HUES48 (cell line): ENCODE measurements around the gene ARAP1.

Experiments
- H3K27ac ChIP-seq: one replicate; pipeline ENCODE4 v1.7.0; 2013; ENCODE audit warnings: low read depth, low read length, inconsistent platforms
- H3K27me3 ChIP-seq: 2 replicates; pipeline ENCODE4 v1.6.1; 2013; ENCODE audit warnings: mild to moderate bottlenecking, low read length; ENCODE audit not compliant: control insufficient read depth, insufficient read depth
- H3K36me3 ChIP-seq: 2 replicates; pipeline ENCODE4 v1.6.1; 2013; ENCODE audit warnings: low read length; ENCODE audit not compliant: control insufficient read depth, insufficient read depth
- H3K4me1 ChIP-seq: 2 replicates; pipeline ENCODE4 v1.6.1; 2013; ENCODE audit warnings: mild to moderate bottlenecking, low read length; ENCODE audit not compliant: control insufficient read depth, insufficient read depth
- H3K4me3 ChIP-seq: 2 replicates; pipeline ENCODE4 v1.5.1; 2013; ENCODE audit warnings: mild to moderate bottlenecking, low read depth, low read length
- H3K9ac ChIP-seq: 2 replicates; pipeline ENCODE4 v1.6.1; 2013; ENCODE audit warnings: mild to moderate bottlenecking, low read depth, low read length, moderate library complexity
- H3K9me3 ChIP-seq: 2 replicates; pipeline ENCODE4 v1.6.1; 2013; ENCODE audit warnings: low read length; ENCODE audit not compliant: control insufficient read depth, insufficient read depth

The ARAP1 gene

DNA sequence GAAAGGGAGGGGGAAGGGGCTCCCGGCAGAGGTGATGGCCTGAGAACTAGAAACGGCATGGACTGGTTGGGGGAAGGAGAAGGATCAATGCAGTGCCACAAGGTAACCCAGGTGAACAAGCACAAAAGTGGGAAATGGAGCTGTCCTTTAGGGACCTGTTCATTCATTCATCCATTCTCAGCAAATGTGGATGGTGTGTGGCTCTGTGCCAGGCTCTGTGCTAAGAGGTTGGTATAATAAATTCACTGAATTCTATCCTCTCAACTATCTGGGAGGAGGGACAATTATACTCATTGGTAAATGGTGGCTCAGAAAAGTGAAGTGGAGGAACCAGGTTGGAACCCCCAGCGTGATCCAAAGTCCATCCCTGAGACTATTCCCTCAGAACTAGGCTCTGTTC, 18.6 kb upstream of the ARAP1 start:
- Histone ChIP-seq H3K9ac (no peak overlapping the region), H3K36me3 (no peaks in the 10 kb centered on the region), H3K9me3 (no peaks in the 10 kb centered on the region), H3K27ac (no peak overlapping the region), H3K27me3 (no peaks in the 10 kb centered on the region), H3K4me3 (no peak overlapping the region), H3K4me1 (peaks cover 16% of the 10 kb centered on the region)

DNA sequence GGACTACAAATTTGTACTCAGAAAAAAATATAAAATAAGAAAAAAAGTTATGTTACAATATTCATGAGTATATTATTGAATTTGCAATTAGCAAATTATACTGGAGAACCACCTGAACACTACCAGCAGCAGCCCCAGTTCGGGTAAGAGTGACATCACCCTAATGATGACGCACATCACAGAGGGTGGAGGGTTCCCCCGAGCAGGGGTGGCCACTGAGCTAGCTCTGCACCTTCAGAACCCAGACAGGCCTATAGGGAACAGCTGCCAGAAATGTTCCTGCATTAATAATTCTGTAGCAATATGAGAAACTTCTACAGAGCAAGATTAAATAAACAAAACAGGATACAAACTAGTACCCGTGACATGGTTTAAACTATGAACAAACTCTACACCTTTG, 17.5 kb upstream of the ARAP1 start:
- Histone ChIP-seq H3K9me3 (no peaks in the 10 kb centered on the region), H3K9ac (no peak overlapping the region), H3K4me3 (no peak overlapping the region), H3K36me3 (no peaks in the 10 kb centered on the region), H3K4me1 (peaks cover 16% of the 10 kb centered on the region), H3K27me3 (no peaks in the 10 kb centered on the region), H3K27ac (no peak overlapping the region)

DNA sequence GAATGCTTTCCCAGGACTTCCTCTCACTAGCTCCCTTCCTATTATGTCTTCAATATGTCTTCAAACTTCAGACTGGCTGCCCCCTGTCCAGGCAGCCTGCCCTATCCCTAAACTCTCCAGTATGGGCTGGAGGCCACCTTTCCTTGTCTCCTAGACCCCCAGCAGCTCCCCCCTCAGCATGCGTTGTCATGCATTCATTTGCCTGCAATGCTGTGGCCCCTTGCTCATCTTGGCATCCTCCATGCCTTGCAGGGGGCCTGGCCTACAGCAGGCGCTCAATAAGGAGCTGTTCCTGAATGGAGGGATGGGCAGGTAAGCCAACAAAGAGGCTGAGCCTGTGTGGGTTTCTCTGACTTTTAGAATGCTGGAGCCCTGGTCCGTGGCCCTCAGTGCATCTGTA, 16.4 kb upstream of the ARAP1 start:
- Histone ChIP-seq H3K4me3 (no peak overlapping the region), H3K36me3 (no peaks in the 10 kb centered on the region), H3K27ac (no peak overlapping the region), H3K4me1 (peaks cover 16% of the 10 kb centered on the region), H3K27me3 (no peaks in the 10 kb centered on the region), H3K9ac (no peak overlapping the region), H3K9me3 (no peaks in the 10 kb centered on the region)

DNA sequence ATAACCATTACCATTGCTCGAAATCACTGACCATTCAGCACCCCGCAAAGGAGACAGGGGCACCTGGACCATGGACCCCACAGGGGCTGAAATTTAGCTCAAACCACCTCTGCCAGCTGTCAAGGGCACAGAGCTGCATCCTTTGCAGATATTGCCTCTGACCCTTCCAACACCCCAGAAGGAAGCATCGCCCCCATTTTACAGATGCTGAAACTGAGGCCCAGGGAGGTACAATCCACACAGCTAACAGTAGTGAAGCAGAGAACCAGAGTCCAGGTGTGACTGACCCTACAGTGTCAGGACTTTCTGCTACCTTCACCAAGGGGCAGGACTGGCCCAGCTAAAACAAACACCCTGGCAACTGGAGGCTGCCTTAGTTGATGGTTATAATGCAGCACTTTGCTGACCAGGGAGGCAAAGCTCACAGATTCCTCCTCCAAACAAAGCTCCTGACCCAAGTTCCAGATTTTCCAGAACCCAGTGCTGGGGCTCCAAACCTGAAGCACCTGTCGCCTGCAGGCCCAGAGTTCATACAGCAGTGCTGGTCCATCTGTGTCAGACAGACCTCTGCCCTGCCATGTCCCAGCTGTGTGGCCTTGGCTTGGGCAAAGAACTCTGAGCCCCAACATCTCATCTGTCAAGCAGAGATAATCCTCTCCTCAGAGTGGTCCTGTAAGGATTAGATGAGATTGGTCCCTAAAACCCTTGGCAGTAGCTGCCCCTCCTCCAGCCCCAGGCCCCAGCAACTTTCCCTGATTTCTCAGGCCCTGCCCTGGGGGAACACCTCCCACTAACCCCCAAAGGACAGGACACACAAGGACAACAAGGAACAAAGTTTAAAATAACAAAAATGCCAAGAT, 15.2 kb upstream of the ARAP1 start:
- Histone ChIP-seq H3K4me1 (peaks cover 16% of the 10 kb centered on the region), H3K27ac (no peak overlapping the region), H3K4me3 (no peak overlapping the region), H3K27me3 (no peaks in the 10 kb centered on the region), H3K9ac (no peak overlapping the region), H3K9me3 (no peaks in the 10 kb centered on the region), H3K36me3 (no peaks in the 10 kb centered on the region)

DNA sequence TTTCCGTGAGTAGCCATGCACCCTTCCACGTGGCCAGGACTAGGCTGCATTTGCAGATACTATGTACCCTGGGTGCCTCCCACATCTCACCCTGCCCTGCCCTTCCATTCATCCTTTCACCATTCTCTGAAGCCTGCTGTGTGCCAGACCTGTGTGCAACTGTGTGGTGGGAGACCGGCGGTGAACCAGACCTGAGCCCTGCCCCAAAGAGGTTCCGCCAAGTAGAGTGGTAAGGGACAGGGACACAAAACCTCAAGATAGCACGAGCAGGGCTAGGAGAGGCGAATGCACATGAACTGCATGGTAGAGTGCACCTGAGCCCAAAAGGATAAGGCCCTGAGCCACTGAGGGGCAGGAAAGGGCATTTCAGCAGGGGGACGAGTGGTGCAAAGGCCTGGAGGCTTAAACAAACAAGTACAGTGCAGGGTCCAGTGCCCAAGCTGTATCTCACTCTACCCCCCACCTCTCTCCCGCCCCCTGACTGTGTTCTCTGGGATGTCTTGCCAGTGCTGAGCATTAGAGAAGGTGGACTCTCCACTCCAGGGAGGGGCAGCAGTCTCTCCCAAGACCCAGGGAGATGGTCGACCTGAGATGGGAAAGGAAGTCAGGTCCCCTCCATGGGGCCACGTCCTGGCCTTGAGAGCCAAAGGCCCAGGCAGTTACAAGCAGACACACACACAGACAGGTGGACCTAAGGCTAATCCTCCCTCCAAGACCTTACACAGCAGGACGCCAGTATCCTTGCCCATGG, 14.1 kb upstream of the ARAP1 start:
- H3K36me3 ChIP-seq = no peaks in the 10 kb centered on the region
- no peak overlapping the region for H3K27ac ChIP-seq
- H3K9me3 ChIP-seq = no peaks in the 10 kb centered on the region
- no peak overlapping the region for H3K4me3 ChIP-seq
- no peaks in the 10 kb centered on the region for H3K27me3 ChIP-seq
- no peak overlapping the region for H3K9ac ChIP-seq
- peaks cover 16% of the 10 kb centered on the region for H3K4me1 ChIP-seq

DNA sequence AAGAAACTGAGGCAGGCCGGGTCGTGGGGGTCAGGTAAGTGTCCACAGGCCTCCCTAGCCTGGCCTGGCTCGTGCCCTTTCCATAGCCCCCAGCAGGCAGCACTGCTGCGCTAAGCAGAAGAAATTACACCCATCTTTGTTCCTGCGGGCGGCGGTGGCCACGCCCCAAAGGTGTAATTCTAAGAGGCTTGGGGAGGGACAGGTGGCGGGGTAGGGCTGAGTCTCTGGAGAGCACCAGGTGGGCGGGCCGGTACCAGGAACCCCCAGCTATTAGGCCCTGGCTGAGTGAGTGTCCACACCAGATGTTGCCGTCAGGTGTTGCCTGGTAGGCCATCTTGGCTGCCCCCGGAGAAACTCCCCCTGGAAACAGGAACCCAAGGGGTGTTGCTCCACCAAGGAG, 12.3 kb upstream of the ARAP1 start:
- Histone ChIP-seq H3K4me3 (no peak overlapping the region), H3K36me3 (no peaks in the 10 kb centered on the region), H3K4me1 (peaks cover 16% of the 10 kb centered on the region), H3K27ac (no peak overlapping the region), H3K9me3 (no peaks in the 10 kb centered on the region), H3K27me3 (no peaks in the 10 kb centered on the region), H3K9ac (no peak overlapping the region)

DNA sequence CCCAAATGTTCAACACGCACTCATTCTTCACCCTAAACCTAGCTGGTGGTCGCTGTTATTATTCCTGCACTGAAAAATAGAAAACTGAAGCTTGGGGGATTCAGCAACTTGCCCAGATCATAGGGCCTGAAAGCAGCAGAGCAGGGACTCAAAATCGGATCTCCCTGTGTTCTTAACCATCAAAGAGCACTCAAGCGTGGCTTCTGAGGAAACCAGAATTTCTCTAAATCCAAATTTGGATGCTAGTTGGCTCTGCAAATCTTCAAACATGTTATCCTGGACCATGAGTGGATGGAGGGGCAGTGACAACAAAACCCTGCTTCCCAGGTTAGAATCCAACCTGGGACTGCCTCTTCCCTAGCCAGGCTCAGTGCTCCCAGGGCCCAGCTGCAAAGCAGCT, 11.6 kb upstream of the ARAP1 start:
- Histone ChIP-seq H3K27ac (no peak overlapping the region), H3K9me3 (no peaks in the 10 kb centered on the region), H3K36me3 (0 out of 2 replicates have a peak, but pooled peaks cover under 1% of the 10 kb centered on the region), H3K27me3 (no peaks in the 10 kb centered on the region), H3K4me3 (no peak overlapping the region), H3K9ac (no peak overlapping the region), H3K4me1 (peaks cover 13% of the 10 kb centered on the region)

DNA sequence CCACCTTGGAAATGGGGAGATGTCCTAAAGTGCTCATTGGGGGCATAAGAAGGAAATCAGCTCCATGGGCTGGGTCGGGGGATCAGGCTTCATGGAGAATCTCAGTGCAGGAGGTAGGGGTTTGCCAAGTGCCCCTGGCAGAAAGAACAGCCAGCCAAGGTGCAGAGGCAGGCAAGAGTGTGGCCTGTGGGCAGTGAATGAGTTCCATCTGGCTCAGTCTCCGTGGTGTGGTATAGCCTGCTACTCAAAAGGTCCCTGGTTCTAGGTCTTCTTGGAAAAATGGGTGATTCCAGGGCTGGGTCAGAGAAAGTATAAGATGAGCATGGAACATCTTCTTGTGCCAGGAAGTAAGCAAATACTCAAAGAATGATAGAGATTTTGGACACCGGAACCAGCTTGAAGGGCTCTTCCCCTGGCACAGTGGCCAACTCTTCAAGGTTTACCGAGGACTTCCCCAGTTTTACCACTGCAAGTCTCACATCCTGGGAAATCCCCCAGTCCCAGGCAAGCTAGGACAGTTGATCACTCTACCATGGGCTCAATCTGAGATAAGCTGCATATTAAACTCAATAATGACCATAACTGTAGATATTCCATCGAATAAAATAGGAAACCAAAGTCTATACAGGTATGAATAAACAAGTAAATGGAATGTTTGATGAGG, 10.6 kb upstream of the ARAP1 start:
- H3K27ac ChIP-seq = no peak overlapping the region
- no peak overlapping the region for H3K4me3 ChIP-seq
- peaks cover 4% of the 10 kb centered on the region; the same call in 1 of the 2 replicates for H3K4me1 ChIP-seq
- H3K27me3 ChIP-seq = no peaks in the 10 kb centered on the region
- no peak overlapping the region for H3K9ac ChIP-seq
- H3K36me3 ChIP-seq = 0 out of 2 replicates have a peak, but pooled peaks cover 3% of the 10 kb centered on the region
- no peaks in the 10 kb centered on the region for H3K9me3 ChIP-seq

DNA sequence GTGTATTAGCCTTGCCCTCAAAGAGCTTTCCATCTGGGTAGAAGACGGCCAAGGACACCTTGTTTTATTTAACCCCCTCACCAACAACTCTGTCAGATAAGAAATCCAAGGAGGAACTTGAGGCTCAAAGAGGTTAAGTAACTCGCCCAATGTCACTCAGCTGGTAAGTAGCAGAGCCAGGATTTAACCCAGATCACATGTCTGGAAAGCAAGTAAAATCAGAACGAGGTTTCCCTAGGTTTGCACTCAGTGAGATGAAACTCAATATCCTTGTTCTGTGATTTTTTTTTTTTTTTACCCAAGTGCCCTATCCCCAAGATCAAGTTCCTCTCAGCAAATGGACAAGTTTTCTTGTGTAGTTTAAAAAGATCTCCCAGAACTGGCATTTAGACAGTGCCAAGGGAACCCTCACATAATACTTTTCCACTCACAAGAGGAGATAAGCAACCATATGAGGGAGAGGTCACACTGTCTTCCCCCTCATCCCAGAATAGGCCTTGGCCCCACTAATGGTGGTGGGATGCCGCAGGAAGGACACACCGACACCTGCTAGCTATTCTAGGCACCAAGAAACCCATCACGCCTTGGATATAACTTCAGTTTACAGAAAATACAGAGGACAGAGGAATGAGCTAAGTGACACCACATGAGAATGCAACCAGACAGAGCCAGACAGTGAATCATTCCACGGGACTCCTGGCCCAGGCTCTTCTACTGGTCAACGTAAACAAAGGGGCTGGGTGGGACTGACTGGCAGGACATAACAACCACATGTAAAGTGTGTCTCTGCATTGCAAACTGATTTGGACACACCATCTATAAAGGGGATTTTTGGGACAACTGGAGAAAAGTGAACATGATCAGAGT, 8.6 kb upstream of the ARAP1 start:
- H3K4me1 ChIP-seq = no peaks in the 10 kb centered on the region
- H3K9me3 ChIP-seq = no peaks in the 10 kb centered on the region
- no peaks in the 10 kb centered on the region for H3K27me3 ChIP-seq
- no peak overlapping the region for H3K27ac ChIP-seq
- 0 out of 2 replicates have a peak, but pooled peaks cover 3% of the 10 kb centered on the region for H3K36me3 ChIP-seq
- H3K4me3 ChIP-seq = no peak overlapping the region
- H3K9ac ChIP-seq = no peak overlapping the region

DNA sequence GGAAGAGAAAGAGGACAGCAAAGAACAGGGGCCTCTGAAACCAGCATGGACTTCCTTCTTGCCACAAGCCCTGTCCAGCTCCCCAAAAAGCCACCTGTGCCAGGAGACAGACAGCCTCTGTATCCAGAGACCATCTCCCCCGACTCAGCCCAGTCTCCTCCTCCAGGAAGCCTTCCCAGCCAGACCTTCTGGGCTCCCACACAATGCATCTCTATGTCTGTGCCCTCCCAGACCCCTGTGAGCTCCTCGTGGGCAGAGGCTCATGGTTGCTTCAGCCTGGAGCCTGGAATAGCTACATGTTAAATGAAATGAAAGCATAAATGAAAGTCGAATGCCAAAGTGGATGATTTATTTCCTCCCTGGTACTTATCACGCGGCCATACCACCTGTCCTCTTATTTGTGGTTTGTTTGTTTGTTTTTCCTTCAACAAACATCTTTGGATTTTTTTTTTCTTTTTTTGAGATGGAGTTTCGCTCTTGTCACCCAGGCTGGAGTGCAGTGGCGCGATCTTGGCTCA, 7.3 kb upstream of the ARAP1 start:
- Histone ChIP-seq H3K9ac (no peak overlapping the region), H3K27me3 (no peaks in the 10 kb centered on the region), H3K4me1 (peaks cover 2% of the 10 kb centered on the region; the same call in 1 of the 2 replicates), H3K27ac (no peak overlapping the region), H3K36me3 (0 out of 2 replicates have a peak, but pooled peaks cover 3% of the 10 kb centered on the region), H3K9me3 (no peaks in the 10 kb centered on the region), H3K4me3 (no peak overlapping the region)
